GM18505 (cell line): Measurements from ENCODE around the gene MYH4.

Experiments
- ATAC-seq: cut with Tn5 transposase; IDR thresholded peaks from one replicate; pipeline ENCODE4 v1.9.1; 2021; ENCODE audit not compliant: unreplicated experiment
- POLR2A ChIP-seq: IDR thresholded peaks from 4 replicates; pipeline ENCODE4 v1.6.1; 2011; ENCODE audit warnings: borderline replicate concordance; ENCODE audit not compliant: insufficient read depth, insufficient read length; ENCODE audit errors: extremely low read depth

Gene MYH4

DNA sequence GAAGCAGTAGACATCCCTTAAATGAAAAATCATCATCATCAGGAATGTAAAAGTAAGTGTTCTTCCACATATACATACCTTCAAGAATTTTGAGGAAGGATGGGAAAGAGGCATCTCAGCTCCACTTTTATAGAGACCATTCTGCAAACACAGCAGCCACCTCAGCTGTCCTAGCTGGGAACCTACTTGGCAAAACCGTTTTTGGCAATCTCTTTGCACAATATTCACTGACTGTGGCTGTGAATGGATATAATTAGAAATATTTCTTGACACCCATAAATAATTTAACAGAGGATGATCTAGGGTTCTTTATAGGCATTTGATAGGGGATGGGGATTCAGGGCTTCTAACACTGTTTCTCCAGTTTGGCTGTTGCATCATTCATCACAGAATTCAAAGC, at the start of gene MYH4:
Gene MYH4, minus strand, starts transcription at position 101 of the 400 bp plus-strand sequence. CDS start 2,814 bp downstream, outside the sequence.
- no peak for TF ChIP-seq POLR2A
- ATAC-seq = no peak

DNA sequence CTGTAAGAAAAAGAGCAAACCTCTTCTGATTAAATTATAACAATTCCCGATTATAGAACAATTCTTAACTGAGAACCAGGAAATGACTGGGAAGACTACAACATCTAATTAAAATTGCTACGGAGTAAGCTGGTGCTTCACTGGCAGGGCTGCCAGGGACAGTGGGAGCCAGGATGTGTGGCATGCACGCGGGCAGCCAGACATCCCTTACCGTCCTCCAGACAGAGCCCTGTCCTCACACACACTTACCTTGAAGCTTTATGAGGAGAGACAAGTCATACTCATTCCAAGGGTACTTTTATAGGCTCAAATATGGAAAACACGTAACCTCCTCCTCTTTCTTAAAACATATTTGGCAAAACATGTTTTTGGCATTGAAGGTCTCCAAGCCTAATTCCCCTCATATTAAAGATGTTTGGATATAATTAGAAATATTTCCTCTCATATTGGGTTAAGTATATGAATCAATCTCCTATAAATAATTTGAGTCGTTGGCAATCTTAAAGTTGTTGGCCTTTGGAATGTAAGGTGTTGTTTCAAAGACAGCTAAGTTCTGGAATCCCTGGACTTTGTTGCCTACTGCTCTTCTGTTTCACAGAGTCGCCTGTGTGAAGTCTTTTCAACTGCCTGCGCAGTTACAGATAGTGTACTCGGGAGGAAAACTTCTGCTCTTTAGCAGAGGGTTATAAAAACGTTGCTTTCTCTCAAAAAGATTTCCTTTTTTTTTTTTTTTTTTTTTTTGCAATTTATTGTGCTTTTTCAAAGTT, 49.1 kb upstream of the MYH4 start, which contains the start of gene MYH1:
Gene MYH1, minus strand, starts transcription at position 272 of the 767 bp plus-strand sequence. CDS start 1,900 bp downstream, outside the sequence.
- TF ChIP-seq POLR2A = no peak
- no peak for ATAC-seq

DNA sequence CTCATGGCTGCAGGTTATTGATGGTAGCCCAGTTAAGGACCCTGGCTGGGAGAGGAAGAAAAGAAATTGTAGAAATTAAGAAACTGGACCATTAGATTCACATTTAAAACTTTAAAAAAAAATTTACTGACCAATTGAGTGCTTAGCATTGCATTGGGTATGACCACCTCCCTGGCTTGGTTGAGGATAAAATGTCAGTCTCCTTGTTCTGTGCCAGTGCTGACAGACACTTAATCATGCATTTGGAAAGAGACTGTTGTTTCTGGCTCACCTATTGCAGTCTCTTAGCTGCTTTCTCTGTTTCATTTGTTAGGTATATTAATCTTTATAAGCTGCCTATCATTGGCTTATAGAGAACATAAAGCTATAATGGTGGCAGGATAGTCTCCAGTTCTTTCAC, 47.3 kb upstream of the MYH4 start:
- no peak for TF ChIP-seq POLR2A
- ATAC-seq = no peak

DNA sequence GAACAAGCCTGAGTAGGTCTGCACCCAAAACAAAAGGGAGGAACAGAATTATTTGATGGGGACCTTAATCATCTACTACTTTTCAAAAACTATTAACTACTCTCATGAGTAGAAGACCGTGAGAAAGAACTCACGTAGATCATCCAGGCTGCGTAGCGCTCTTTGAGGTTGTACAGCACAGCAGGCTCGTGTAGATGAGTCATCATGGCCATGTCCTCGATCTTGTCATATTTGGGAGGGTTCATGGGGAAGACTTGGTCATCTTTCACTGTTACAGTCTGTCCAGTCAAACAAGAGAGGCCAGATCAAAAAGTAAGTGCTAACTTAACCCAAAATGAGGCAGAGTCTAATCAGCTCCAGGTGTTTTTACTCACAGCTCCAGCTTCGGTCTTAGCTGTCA, 46.7 kb upstream of the MYH4 start:
- no peak for ATAC-seq
- TF ChIP-seq POLR2A = no peak

DNA sequence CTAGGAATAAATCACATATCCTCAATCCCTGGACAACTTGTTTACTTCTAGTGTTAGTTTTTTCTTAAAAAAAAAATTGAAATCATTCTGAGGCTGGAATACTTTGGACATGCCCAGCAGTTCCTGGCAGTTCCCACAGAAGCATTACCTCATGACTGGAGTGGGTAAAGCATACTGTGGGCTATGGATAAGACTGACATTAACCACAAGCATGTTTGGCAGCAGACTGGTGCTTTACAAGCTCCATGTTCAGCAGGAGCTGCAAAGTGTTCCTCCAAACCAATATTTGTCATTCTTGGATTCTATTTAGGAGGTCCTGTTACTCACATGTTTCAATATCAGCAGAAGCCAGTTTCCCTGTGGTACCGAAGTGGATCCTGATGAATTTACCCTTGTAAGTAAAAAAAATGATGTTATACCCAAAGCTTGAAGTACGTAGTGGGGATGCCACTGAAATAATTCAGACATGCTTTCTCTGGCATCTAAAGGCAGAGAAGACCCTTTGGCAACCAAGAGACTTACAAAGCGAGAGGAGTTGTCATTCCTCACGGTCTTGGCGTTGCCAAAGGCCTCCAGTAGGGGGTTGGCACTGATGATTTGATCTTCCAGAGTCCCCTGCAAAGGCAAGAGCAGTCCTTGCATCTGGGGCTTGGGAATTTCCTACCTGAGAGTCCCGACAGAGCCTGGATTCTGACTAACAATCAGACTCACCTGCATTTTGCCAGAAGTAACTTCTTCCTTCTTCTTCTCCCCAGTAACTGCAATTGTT, 44.1 kb upstream of the MYH4 start:
- TF ChIP-seq POLR2A = no peak
- ATAC-seq = no peak

DNA sequence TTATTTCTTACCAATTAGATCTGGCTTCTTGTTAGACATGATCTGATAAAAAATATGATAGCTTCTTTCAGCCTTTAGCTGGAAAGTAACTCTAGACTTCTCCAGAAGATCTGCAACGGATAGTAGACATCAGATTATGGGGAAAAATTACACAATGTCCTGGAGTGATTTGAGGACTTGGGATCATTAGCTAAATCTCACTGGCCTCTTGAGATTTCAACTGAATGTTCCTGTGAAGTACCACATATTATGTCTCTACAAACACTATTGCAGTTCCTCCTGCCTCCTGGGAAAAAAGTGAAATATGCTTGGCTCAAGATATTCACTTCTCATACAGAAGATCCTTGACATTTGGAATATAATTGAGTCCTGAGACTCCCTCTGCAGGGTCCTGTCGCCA, 43.5 kb upstream of the MYH4 start:
- no peak for ATAC-seq

DNA sequence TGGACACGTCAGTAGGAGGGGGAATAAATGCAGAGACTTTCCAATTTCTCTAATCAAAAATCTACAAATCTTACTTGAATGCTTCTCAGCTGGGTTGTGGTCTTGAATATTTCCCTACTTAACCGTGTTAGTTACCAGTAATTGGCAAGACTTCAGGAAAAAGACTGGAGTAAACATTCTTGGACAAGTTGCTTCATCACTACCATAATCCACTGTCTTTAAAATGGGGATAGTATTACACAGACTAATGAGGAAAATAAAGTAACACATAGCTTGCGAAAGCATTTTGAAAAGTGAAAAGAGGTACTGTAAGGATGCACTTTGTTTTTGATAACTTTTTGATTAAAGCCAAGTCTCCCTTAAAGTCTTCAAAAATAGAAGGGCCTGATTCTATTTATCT, 30.6 kb upstream of the MYH4 start:
- ATAC-seq = no peak
- no peak for TF ChIP-seq POLR2A

More for the DNA sequence above, 43.5 kb upstream of the MYH4 start:
- no peak for TF ChIP-seq POLR2A

DNA sequence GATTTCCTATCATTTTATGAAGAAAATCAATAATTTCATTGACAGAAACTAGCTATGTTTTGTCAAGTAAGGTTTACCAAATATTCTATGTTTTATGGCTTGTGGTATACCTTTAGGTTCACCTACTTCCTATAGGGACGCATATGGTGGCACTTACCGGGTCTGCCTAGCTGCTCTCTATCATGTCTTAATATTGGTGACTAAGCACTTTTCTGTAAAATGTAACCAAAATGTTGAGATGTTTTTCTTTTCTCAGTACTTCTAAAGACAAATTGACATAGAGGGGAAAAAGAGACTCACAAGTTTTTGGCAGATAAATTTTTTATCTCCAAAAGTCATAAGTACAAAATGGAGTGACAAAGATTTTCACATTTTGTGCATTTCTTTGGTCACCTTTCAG, 22.6 kb upstream of the MYH4 start:
- no peak for TF ChIP-seq POLR2A
- ATAC-seq = no peak

DNA sequence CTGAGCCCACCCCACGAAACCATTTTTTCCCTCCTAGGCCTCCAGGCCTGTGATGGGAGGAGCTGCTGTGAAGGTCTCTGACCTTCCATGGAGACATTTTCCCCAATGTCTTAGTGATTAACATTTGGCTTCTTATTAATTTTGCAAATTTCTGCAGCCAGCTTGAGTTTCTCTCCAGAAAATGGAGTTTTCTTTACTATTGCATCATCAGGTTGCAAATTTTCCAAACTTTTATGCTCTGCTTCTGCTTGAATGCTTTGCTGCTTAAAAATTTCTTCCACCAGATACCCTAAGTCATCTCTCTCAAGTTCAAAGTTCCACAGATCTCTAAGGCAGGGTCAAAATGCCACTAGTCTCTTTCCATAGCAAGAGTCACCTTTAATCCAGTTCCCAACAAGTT, 12.9 kb upstream of the MYH4 start:
- no peak for ATAC-seq
- no peak for TF ChIP-seq POLR2A

DNA sequence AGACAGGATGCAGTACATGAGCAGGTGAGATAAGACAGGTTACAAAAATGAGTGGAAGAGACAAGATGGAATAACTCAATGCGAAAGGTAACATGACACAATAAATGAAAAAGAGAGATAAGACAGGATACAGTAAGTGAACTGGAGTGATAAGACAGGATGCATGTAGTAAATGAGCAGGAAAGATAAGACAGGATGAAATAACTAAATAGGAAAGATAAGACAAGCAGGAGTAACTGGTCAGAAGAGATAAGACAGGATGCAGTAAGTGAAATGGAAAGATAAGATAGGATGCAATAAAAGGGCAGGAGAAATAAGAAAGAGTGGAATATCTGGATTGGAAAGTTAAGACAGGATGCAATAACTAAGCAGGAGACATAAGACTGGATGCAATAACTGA, 8.3 kb upstream of the MYH4 start:
- no peak for ATAC-seq
- TF ChIP-seq POLR2A = no peak

DNA sequence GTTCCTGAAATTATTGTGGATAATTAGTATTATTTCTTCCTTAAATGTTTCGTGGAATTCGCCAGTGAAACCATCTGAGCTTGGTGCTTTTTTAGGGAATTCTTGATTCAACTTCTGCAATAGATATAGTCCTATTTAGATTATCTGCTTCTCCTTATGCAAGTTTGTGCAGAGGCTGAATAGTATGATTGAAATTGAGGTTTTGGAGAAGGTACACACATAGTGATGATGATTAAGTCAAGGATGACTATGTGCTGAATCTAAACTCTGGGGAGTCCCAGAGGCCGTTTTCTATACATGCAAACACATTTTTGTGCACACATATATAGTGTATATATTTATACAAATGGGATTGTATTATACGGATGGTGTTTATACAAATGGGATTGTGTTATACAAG, 5.2 kb upstream of the MYH4 start:
- ATAC-seq = no peak
- TF ChIP-seq POLR2A = no peak

DNA sequence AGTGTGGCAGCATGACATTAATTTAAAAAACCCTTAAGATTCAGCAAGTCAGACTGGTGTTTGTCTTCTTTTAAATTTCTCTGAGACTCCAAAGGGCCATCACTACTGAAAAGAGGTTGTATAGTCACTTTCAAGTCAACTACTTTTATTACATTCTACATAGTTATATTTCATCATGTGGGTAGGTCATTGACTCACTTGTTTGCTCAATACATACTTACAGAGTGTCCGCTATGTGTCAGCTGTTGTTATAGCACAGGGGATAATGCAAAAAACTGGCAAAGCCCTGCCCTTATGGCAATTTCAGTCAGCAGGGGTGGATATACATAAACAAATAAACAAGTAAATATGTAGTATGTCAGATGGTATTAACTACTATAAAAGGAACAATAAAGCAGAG, 2.5 kb upstream of the MYH4 start:
- TF ChIP-seq POLR2A = no peak
- no peak for ATAC-seq

DNA sequence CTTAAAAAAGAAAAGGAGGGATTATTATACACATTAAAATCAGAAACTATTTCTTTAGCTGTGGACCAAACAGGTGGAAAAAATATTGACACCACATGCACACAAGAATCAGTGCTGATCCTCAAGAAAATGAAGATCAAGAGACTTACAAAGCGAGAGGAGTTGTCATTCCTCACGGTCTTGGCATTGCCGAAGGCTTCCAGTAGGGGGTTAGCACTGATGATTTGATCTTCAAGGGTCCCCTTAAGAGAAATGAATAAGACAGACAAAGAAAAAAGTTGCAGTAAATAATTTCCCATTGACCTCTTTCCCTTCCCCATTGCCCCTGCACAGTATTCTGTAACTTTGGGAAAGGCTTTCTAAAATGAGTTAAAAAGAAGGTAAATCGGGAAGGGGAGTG, 6.0 kb downstream of the MYH4 start:
- no peak for TF ChIP-seq POLR2A
- no peak for ATAC-seq

DNA sequence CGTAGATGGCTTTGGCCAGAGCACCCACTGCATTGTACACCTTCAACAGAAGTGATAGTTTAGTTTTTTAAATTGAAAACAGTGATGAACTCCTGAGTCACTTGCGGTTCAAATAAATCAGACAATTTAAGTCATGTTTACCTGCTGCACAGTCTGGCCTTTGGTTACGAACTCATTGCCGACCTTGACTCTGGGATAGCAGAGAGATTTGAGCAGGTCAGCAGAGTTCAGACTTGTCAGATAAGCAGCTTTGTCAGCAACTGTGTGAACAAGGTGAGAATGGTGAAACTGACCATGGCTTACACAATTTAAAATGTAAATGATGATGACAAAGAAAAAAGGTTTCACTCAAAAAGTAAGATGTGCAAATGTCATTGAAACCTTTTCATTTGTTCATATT, 9.3 kb downstream of the MYH4 start:
- no peak for ATAC-seq
- TF ChIP-seq POLR2A = no peak
